ENCODE results near the gene ZNF496. TPM values are rescaled to one million over a fixed set of nuclear protein-coding genes. Genes with fewer than 3 reads are reported as not detected.

The ZNF496 gene
- total and polyA plus RNA-seq, 3 experiments from 2014 or later: 9.6 to 21.7 (median 21.4) TPM

DNA sequence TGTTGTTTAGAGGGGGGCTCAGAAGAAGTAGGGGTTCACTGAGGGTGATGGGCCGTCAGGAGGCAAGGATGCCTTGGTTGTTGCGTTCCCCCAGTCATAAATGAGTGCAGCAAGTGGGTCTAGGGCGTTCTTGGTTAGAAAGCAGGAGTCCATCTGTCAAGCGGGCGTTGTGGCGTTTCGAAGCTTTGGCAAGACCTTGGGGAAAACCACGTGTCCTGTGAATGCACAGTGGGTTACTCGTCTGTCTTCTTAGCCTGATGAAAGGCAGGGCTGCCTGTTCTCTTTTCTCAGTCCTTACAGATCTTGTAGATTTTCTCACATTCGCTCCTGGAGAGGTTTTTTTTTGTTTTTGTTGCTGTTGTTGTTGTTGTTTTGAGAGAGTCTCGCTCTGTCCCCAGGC lies 6.3 kb upstream of the ZNF496 start:
- POLR2A ChIA-PET: no interaction called here
- Histone ChIP-seq H3K27ac (ENCODE audit: low read depth, low read length) (no peak overlapping the region), H3K9me3 (ENCODE audit: low read length) (no peaks in the 10 kb centered on the region), H3K36me3 (ENCODE audit: insufficient read depth, low read length) (no peaks in the 10 kb centered on the region), H3K27me3 (ENCODE audit: insufficient read depth, low read length, poor library complexity, severe bottlenecking) (no peaks in the 10 kb centered on the region), H3K4me1 (ENCODE audit: insufficient read depth, low read length) (no peaks in the 10 kb centered on the region), H3K4me3 (ENCODE audit: low read length) (no peak overlapping the region)
- H3K4me1 Mint-ChIP-seq: peaks cover 2 to 3% (median 3%) of the 10 kb centered on the region in 3 donors
- H3K36me3 Mint-ChIP-seq: peaks cover 0 to 1% (median 0%) of the 10 kb centered on the region in 3 donors
- H3K4me3 Mint-ChIP-seq: no peak overlapping the region
- no peaks in the 10 kb centered on the region for H3K27me3 Mint-ChIP-seq
- no peaks in the 10 kb centered on the region for H3K9me3 Mint-ChIP-seq
- CTCF ChIA-PET: no interaction called here
- no peak for DNase-seq
- peak overlapping the region in 1 of 8 donors; percentile 48 for H3K27ac Mint-ChIP-seq

DNA sequence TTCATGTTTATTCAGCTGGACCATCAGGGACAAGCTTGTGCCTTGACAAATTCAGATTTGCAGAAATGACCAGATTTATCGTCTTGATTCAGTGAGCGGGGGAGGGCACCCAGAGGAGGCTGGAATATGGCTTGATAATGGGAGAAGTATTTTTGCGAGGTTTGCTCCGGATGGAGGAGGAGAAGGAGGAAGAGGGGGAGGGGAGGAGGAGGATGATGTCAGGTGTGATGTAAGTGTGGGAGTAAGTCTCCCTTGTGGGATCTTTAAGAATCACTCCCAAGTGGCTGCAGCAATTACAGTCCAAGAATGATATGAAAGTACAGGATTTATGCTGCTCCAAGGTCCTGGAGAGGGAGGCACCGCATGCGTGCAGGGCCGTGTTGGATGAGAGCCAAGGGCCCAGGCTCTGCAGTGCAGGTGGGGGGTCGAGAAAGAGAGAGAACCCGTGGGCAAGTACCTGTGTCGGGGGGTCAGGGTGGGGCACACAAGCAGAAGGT lies 5.6 kb upstream of the ZNF496 start:
- Histone ChIP-seq H3K9me3 (ENCODE audit: low read length) (no peaks in the 10 kb centered on the region), H3K27ac (ENCODE audit: low read depth, low read length) (no peak overlapping the region), H3K4me3 (ENCODE audit: low read length) (no peak overlapping the region), H3K27me3 (ENCODE audit: insufficient read depth, low read length, poor library complexity, severe bottlenecking) (no peaks in the 10 kb centered on the region), H3K4me1 (ENCODE audit: insufficient read depth, low read length) (no peaks in the 10 kb centered on the region), H3K36me3 (ENCODE audit: insufficient read depth, low read length) (no peaks in the 10 kb centered on the region)
- H3K27me3 Mint-ChIP-seq: no peaks in the 10 kb centered on the region
- no peak for DNase-seq
- H3K36me3 Mint-ChIP-seq: peaks cover 0 to 1% (median 0%) of the 10 kb centered on the region in 3 donors
- no peak overlapping the region for H3K4me3 Mint-ChIP-seq
- CTCF ChIA-PET: no interaction called here
- no peaks in the 10 kb centered on the region for H3K9me3 Mint-ChIP-seq
- peaks cover 4 to 10% (median 9%) of the 10 kb centered on the region in 3 donors for H3K4me1 Mint-ChIP-seq
- POLR2A ChIA-PET: no interaction called here
- H3K27ac Mint-ChIP-seq: peak overlapping the region in 1 of 8 donors; percentile 86

DNA sequence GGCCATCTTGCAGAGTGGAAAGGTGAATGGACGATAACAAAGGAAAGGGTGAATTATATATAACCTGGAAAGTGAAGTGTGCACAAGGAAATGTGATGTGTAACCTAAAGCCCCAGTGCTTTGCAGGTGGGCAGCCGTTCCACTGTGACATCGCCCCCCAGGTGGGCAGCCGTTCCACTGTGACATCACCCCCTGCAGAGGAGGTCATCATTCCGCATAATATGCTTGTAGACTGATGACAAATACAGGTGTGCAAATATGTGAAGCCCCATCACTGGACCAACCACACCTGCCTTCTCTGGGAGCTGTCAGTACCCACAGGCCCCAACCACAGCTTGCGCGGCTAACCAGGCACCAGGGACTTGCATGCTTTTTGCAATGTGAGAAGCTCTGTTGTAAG lies 4.7 kb upstream of the ZNF496 start:
- Mint-ChIP-seq H3K36me3 (peaks cover 0 to 1% (median 0%) of the 10 kb centered on the region in 3 donors), H3K4me1 (peaks cover 4 to 10% (median 9%) of the 10 kb centered on the region in 3 donors), H3K27me3 (no peaks in the 10 kb centered on the region), H3K4me3 (no peak overlapping the region), H3K9me3 (no peaks in the 10 kb centered on the region), H3K27ac (peak overlapping the region in 1 of 8 donors; percentile 20)
- Histone ChIP-seq H3K4me3 (ENCODE audit: low read length) (no peak overlapping the region), H3K27me3 (ENCODE audit: insufficient read depth, low read length, poor library complexity, severe bottlenecking) (no peaks in the 10 kb centered on the region), H3K27ac (ENCODE audit: low read depth, low read length) (no peak overlapping the region), H3K9me3 (ENCODE audit: low read length) (no peaks in the 10 kb centered on the region), H3K36me3 (ENCODE audit: insufficient read depth, low read length) (no peaks in the 10 kb centered on the region), H3K4me1 (ENCODE audit: insufficient read depth, low read length) (no peaks in the 10 kb centered on the region)
- ChIA-PET CTCF (no interaction called here), POLR2A (no interaction called here)
- no peak for DNase-seq

DNA sequence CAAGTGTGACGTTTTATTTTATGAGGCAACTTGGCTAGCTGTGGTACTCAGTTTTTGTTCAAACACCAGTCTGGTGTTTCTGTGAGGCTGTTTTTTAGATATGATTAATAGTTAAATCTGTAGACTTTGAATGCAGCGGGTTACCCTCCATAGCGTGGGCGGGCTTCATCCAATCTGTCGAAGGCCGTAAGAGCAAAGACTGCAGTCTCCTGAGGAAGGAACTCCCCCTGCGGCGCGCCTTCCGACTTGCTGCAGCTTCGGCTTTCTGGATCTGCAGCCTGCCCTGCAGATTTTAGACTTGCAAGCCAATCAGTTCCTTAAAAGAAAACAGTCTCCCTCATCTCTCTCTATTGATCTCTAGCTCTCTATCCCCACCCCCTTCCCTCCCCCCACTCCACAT lies 4.2 kb upstream of the ZNF496 start:
- no peak overlapping the region for H3K4me3 ChIP-seq (ENCODE audit: low read length)
- peaks cover 0 to 2% (median 1%) of the 10 kb centered on the region in 3 donors for H3K36me3 Mint-ChIP-seq
- H3K27me3 Mint-ChIP-seq: no peaks in the 10 kb centered on the region
- H3K9me3 Mint-ChIP-seq: no peaks in the 10 kb centered on the region
- no peaks in the 10 kb centered on the region for H3K27me3 ChIP-seq (ENCODE audit: insufficient read depth, low read length, poor library complexity, severe bottlenecking)
- no peaks in the 10 kb centered on the region for H3K4me1 ChIP-seq (ENCODE audit: insufficient read depth, low read length)
- CTCF ChIA-PET: no interaction called here
- H3K4me3 Mint-ChIP-seq: no peak overlapping the region
- POLR2A ChIA-PET: no interaction called here
- H3K4me1 Mint-ChIP-seq: peaks cover 4 to 10% (median 9%) of the 10 kb centered on the region in 3 donors
- H3K9me3 ChIP-seq (ENCODE audit: low read length): no peaks in the 10 kb centered on the region
- H3K36me3 ChIP-seq (ENCODE audit: insufficient read depth, low read length): no peaks in the 10 kb centered on the region
- no peak for DNase-seq
- no peak overlapping the region for H3K27ac ChIP-seq (ENCODE audit: low read depth, low read length)
- H3K27ac Mint-ChIP-seq: peak overlapping the region in 1 of 8 donors; percentile 68

DNA sequence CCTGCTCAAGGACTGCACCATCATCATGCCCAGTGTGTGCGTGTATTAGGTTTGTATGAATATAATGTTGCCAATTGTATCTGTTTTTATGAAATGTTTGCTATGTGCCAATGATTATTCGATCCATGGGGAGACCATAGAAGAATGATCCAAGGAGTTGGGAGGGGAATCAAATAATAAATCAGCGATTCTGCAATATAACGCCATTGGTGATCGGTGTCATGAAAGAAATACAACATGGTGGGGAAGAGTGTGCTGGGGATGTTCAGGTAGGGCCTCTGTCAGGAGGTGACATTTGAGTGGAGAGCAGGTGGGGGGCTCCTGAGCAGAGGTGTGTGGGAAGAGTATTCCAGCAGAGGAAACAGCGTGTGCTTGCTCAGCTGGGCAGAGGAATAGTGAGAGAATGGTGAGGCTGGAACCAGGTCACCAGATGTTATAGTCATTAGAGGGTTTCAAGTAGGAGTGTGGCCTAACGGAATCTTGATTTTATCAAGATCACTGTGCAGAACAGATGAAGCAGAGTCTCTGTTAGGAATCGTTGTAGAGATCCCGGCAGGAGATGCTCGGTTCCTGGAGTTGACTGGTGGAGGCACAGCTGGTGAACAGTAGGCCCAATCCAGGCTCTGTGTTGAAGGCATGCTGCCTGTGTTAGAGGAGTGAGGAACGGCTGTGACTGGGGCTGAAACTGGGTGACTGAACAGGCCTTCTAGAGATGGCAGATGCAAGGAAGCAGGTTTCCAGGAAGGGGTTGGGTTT lies 2.9 kb upstream of the ZNF496 start:
- Mint-ChIP-seq H3K27me3 (no peaks in the 10 kb centered on the region), H3K9me3 (no peaks in the 10 kb centered on the region), H3K36me3 (peaks cover 0 to 5% (median 1%) of the 10 kb centered on the region in 3 donors), H3K4me3 (peak overlapping the region in 1 of 7 donors; percentile 66), H3K27ac (peak overlapping the region in 3 of 8 donors; percentile 5 to 93 (median 35)), H3K4me1 (peaks cover 11 to 22% (median 14%) of the 10 kb centered on the region in 3 donors)
- Histone ChIP-seq H3K4me3 (ENCODE audit: low read length) (no peak overlapping the region), H3K4me1 (ENCODE audit: insufficient read depth, low read length) (peaks cover 9% of the 10 kb centered on the region), H3K27me3 (ENCODE audit: insufficient read depth, low read length, poor library complexity, severe bottlenecking) (no peaks in the 10 kb centered on the region), H3K9me3 (ENCODE audit: low read length) (no peaks in the 10 kb centered on the region), H3K36me3 (ENCODE audit: insufficient read depth, low read length) (no peaks in the 10 kb centered on the region), H3K27ac (ENCODE audit: low read depth, low read length) (no peak overlapping the region)
- DNase-seq: no peak
- CTCF ChIA-PET: no interaction called here
- POLR2A ChIA-PET: no interaction called here

DNA sequence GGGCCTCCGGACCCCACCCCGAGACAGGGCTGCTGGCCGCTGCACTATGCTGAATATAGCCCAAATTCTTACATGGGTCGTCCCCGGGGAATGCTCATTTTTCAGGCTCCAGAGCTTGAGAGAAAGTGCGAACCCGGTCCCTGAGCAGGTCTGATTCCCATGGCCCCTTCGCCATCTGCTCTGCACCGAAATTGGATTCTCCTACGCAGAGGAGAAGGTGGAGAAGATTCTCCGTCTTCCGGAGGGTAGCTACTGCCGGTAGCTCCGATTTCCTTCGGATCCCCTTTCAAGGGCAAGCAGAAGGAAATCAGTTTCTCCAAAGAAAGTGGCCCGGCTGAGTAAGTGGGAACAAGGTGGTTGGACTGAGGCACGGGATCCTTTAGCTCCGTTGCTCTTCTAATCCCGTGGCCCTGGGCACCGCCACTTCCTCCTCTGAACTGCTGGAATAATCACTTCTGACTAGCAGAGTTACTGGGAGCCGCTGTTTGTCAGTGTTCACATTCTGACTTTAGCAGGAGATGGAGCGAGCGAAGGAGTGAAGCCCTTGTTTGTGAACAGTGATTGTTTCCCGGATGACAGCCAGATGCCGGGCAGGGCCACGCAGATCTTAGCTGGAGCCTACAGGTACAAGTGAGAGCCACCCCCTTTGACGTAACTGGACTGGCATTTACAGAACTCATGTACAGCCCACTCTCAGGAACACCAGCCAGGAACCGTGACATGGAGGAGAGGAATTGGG lies 1.1 kb upstream of the ZNF496 start:
- Mint-ChIP-seq H3K4me1 (peaks cover 13 to 22% (median 14%) of the 10 kb centered on the region in 3 donors), H3K36me3 (peaks cover 0 to 18% (median 4%) of the 10 kb centered on the region in 3 donors), H3K27me3 (no peaks in the 10 kb centered on the region), H3K4me3 (peak overlapping the region; percentile 62 to 88 (median 74)), H3K9me3 (no peaks in the 10 kb centered on the region), H3K27ac (peak overlapping the region in 6 of 8 donors; percentile 42 to 74 (median 61))
- Histone ChIP-seq H3K27me3 (ENCODE audit: insufficient read depth, low read length, poor library complexity, severe bottlenecking) (no peaks in the 10 kb centered on the region), H3K4me3 (ENCODE audit: low read length) (peak overlapping the region; percentile 31), H3K36me3 (ENCODE audit: insufficient read depth, low read length) (peaks cover 3% of the 10 kb centered on the region), H3K9me3 (ENCODE audit: low read length) (no peaks in the 10 kb centered on the region), H3K27ac (ENCODE audit: low read depth, low read length) (peak overlapping the region; percentile 51), H3K4me1 (ENCODE audit: insufficient read depth, low read length) (peaks cover 9% of the 10 kb centered on the region)
- no peak for DNase-seq
- CTCF ChIA-PET: interaction anchor here (1.0 kb wide), 1 partner anchor 10 kb away, joined by 3 read pairs; no protein-coding TSS in a partner anchor
- POLR2A ChIA-PET: no interaction called here

DNA sequence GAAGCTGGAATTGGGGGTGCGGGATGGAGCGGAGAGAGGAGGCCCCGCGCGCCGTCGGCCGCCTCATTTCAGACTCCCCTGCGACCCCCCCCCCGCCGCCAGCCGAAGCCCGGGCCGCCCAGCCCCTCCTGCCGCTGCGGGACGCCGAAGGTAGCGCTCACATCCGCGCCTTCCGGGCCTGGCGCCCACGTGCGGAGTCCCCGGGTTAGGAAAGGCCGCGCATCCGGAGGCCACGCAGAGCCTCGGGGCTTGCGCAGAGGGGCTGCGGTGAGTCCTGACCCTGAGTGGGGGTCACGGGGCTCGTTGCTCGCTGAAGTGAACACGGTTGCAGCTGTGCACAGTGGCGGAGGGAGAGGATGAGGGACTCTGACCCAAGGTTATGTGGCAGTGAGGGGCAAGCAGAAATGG lies 552 bp upstream of the ZNF496 start:
- peak overlapping the region; percentile 31 for H3K4me3 ChIP-seq (ENCODE audit: low read length)
- H3K27ac Mint-ChIP-seq: peak overlapping the region in 4 of 8 donors; percentile 57 to 72 (median 62)
- peak; percentile 30 to 72 (median 41) for DNase-seq
- no peaks in the 10 kb centered on the region for H3K9me3 Mint-ChIP-seq
- H3K27me3 Mint-ChIP-seq: no peaks in the 10 kb centered on the region
- peaks cover 13 to 22% (median 18%) of the 10 kb centered on the region in 3 donors for H3K4me1 Mint-ChIP-seq
- no peaks in the 10 kb centered on the region for H3K9me3 ChIP-seq (ENCODE audit: low read length)
- no peaks in the 10 kb centered on the region for H3K27me3 ChIP-seq (ENCODE audit: insufficient read depth, low read length, poor library complexity, severe bottlenecking)
- peak overlapping the region; percentile 62 to 93 (median 75) for H3K4me3 Mint-ChIP-seq
- H3K36me3 Mint-ChIP-seq: peaks cover 0 to 22% (median 6%) of the 10 kb centered on the region in 3 donors
- ChIA-PET POLR2A (no interaction called here), CTCF (interaction anchor here (1.0 kb wide), 1 partner anchor 9 kb away, joined by 3 read pairs; no protein-coding TSS in a partner anchor)
- H3K27ac ChIP-seq (ENCODE audit: low read depth, low read length): peak overlapping the region; percentile 51
- H3K4me1 ChIP-seq (ENCODE audit: insufficient read depth, low read length): peaks cover 9% of the 10 kb centered on the region
- peaks cover 3% of the 10 kb centered on the region for H3K36me3 ChIP-seq (ENCODE audit: insufficient read depth, low read length)
